HepG2 (cell line): ENCODE results near the gene ERCC6L2. TPM values are rescaled to one million over a fixed set of nuclear protein-coding genes. Genes with fewer than 3 reads are reported as not detected.

Experiments
- ATAC-seq: fragments of 200-7000 bp; cut with Tn5 transposase; 3 replicates; pipeline ENCODE4 v1.9.1; 2020; ENCODE audit warnings: mild to moderate bottlenecking, moderate library complexity
- BruUV-seq: library from RNA; stranded (reverse); fragments of 400-500 nt; replicated peaks from 2 replicates; lab custom pipeline; 2021; lab: Mats Ljungman, UMichigan
- CTCF ChIA-PET: fragments of 300-600 bp; formaldehyde crosslinking; extraction: SDS; loops from one replicate; lab custom pipeline; 2021; ENCODE audit warnings: low total read pairs, inconsistent platforms, low intra/inter-chr PET ratio; lab: Yijun Ruan, JAX
- POLR2A ChIA-PET: fragments of 350-600 bp; sonication (Branson Sonifier 250); formaldehyde crosslinking; loops from one replicate; lab custom pipeline; 2020; ENCODE audit warnings: antibody characterized with exemption, inconsistent platforms; lab: Yijun Ruan, JAX
- DNase-seq: peaks from one replicate; pipeline ENCODE4 v3.0.0-alpha.2; 2015; ENCODE audit warnings: low spot score
- FAIRE-seq: peaks from 3 replicates; lab custom pipeline; 2011; peaks lifted over from hg19 to GRCh38; lab: Jason Lieb, UNC
- H2AFZ ChIP-seq: one replicate; pipeline ENCODE4 v1.6.1; 2011; ENCODE audit warnings: low read length, inconsistent platforms
- H3K27ac ChIP-seq: fragments of 300-600 bp; 3 replicates; pipeline ENCODE4 v1.8.0; 2011; ENCODE audit warnings: mixed run types, mild to moderate bottlenecking, mixed read lengths, low read length, inconsistent platforms; ENCODE audit not compliant: insufficient read depth; ENCODE audit errors: extremely low read length
- H3K27me3 ChIP-seq, 2 experiments: fragments of 200-600 bp in 1 of 2; 2 replicates in 1 of 2; 3 replicates in 1 of 2; pipeline versions ENCODE4 v1.6.0 to v1.8.0; 2011; ENCODE audit warnings: low read length in 2 of 2, mild to moderate bottlenecking in 2 of 2, moderate library complexity in 2 of 2, inconsistent platforms in 1 of 2; ENCODE audit not compliant: insufficient read depth in 2 of 2, control insufficient read depth in 1 of 2
- H3K36me3 ChIP-seq, 2 experiments: fragments of 200-600 bp in 1 of 2; replicated peaks in 1 of 2; 2 replicates in 1 of 2; 3 replicates in 1 of 2; pipeline versions ENCODE4 v1.5.1 to v1.8.0; 2011; ENCODE audit warnings: low read length in 2 of 2, inconsistent platforms in 1 of 2; ENCODE audit not compliant: insufficient read depth in 2 of 2, control insufficient read depth in 1 of 2
- H3K4me1 ChIP-seq: 2 replicates; pipeline ENCODE4 v1.5.1; 2012; ENCODE audit warnings: low read length, inconsistent platforms; ENCODE audit not compliant: insufficient read depth
- H3K4me2 ChIP-seq: 2 replicates; pipeline ENCODE4 v1.6.0; 2011; ENCODE audit warnings: low read depth, low read length, inconsistent platforms
- H3K4me3 ChIP-seq, 3 experiments: fragments of 200-600 bp in 1 of 3; sonication (generic), shearing (Covaris generic) in 1 of 3; replicated peaks in 1 of 3; 2 replicates each; pipeline ENCODE4 v1.5.1; 2011 to 2016; ENCODE audit warnings: low read length in 3 of 3, inconsistent platforms in 2 of 3, low read depth in 2 of 3, mild to moderate bottlenecking in 2 of 3, control low read depth in 1 of 3, mixed read lengths in 1 of 3; ENCODE audit not compliant: insufficient read depth in 1 of 3
- H3K79me2 ChIP-seq: one replicate; pipeline ENCODE4 v1.6.1; 2011; ENCODE audit warnings: low read length, inconsistent platforms; ENCODE audit not compliant: insufficient read depth
- H3K9ac ChIP-seq: 2 replicates; pipeline ENCODE4 v1.6.0; 2011; ENCODE audit warnings: mild to moderate bottlenecking, low read depth, low read length, inconsistent platforms; ENCODE audit not compliant: insufficient read depth
- H3K9me3 ChIP-seq: 2 replicates; pipeline ENCODE4 v1.5.1; 2012; ENCODE audit warnings: mild to moderate bottlenecking, low read length
- H4K20me1 ChIP-seq: 2 replicates; pipeline ENCODE4 v1.6.0; 2011; ENCODE audit warnings: inconsistent platforms, mild to moderate bottlenecking, low read length, moderate library complexity; ENCODE audit not compliant: insufficient read depth
- EZH2 ChIP-seq: conservative IDR thresholded peaks from 2 replicates; pipeline ENCODE4 v1.6.1; 2012; ENCODE audit warnings: mild to moderate bottlenecking, low read depth, low read length, moderate library complexity
- GZF1 ChIP-seq: sonication (generic); formaldehyde crosslinking; IDR thresholded peaks from 2 replicates; pipeline ENCODE4 v1.5.1; 2020; ENCODE audit warnings: mild to moderate bottlenecking, missing genetic modification reagents
- TIGD3 ChIP-seq: sonication (generic); formaldehyde crosslinking; IDR thresholded peaks from 2 replicates; pipeline ENCODE4 v1.5.1; 2020; ENCODE audit warnings: mild to moderate bottlenecking, missing genetic modification reagents, borderline replicate concordance
- ZNF280B ChIP-seq: sonication (generic); formaldehyde crosslinking; IDR thresholded peaks from 2 replicates; pipeline ENCODE4 v1.5.0; 2020; ENCODE audit warnings: missing genetic modification reagents, mild to moderate bottlenecking, borderline replicate concordance
- WGBS: methylation state at CpG from one replicate; pipeline ENCODE4 v1.1.6; 2017; ENCODE audit warnings: low lambda C conversion rate; 5-methylcytosine and 5-hydroxymethylcytosine counted together
- in situ Hi-C: cut with HindIII; loops from 2 replicates; pipeline ENCODE4 v1.10.0; 2017; ENCODE audit warnings: low pct_unique_long_range_greater_than_20kb; ENCODE audit not compliant: extremely low pct_ligation_motif_present
- intact Hi-C: fragments of 100-400 bp; cut with micrococcal nuclease; formaldehyde crosslinking; loops from one replicate; pipeline ENCODE4 v1.10.0; 2022; ENCODE audit not compliant: unreplicated experiment
- polyA plus RNA-seq, 8 experiments: library from polyadenylated mRNA; depleted of rRNA in 3 of 8; stranded (reverse) in 7 of 8; unstranded in 1 of 8; fragments of >200 nt; fragmentation: Illumina TruSeq in 4 of 8; extraction: Trizol in 4 of 8; gene quantifications; 2 replicates each; pipeline versions ENCODE4 v1.2.1 to v1.2.3, GENCODE V29; 2011 to 2016; ENCODE audit warnings: low read depth in 4 of 8, missing spikeins in 1 of 8, mixed read lengths in 1 of 8; ENCODE audit not compliant: insufficient read depth in 1 of 8
- total RNA-seq, 5 experiments: library from RNA; depleted of rRNA; stranded (reverse); fragments of >200 nt; fragmentation: Illumina TruSeq; extraction: Trizol; gene quantifications; 2 replicates each; pipeline ENCODE4 v1.2.3, GENCODE V29; 2016; ENCODE audit warnings: low read depth in 1 of 5
- TF ChIP-seq, protein P1 (sequence below): sonication (generic); formaldehyde crosslinking; IDR thresholded peaks from 2 replicates; pipeline ENCODE4 v1.5.1; 2020; ENCODE audit warnings: missing genetic modification reagents, mild to moderate bottlenecking, borderline replicate concordance
- TF ChIP-seq, protein P2 (sequence below): sonication (generic); formaldehyde crosslinking; IDR thresholded peaks from 2 replicates; pipeline ENCODE4 v1.9.0; 2021; ENCODE audit warnings: missing genetic modification reagents, borderline replicate concordance

ERCC6L2 gene
- total and polyA plus RNA-seq, 2 of the 13 experiments (the other 11 are each of a cell fraction or from before 2014, with no cell fraction given) = 13.4 to 45.9 TPM

GRCh38 chr9:96009690-96010472 lies 134.4 kb downstream of the ERCC6L2 start:
- ChIA-PET POLR2A (no interaction called here), CTCF (no interaction called here)
- DNase-seq (no peak), FAIRE-seq (no peak), ATAC-seq (no peak)
- BruUV-seq = no TSS peak
- in situ Hi-C loops (no loop called here), intact Hi-C loops (no loop called here)
- H3K4me1 ChIP-seq = no peaks in the 10 kb centered on the region
- H3K9ac ChIP-seq = no peak overlapping the region
- no peak overlapping the region for H3K4me3 ChIP-seq
- no peak overlapping the region for H2AFZ ChIP-seq
- no peak overlapping the region for H3K27ac ChIP-seq
- H3K36me3 ChIP-seq = peaks cover 9 to 66% of the 10 kb centered on the region in 2 experiments
- H3K4me2 ChIP-seq = no peak overlapping the region
- H3K79me2 ChIP-seq = no peaks in the 10 kb centered on the region
- 90% methylated on average over 4 of the region's 4 CpGs for WGBS
- no peaks in the 10 kb centered on the region for H4K20me1 ChIP-seq
- no peak for TF ChIP-seq GZF1
- TF ChIP-seq, protein P1, sequence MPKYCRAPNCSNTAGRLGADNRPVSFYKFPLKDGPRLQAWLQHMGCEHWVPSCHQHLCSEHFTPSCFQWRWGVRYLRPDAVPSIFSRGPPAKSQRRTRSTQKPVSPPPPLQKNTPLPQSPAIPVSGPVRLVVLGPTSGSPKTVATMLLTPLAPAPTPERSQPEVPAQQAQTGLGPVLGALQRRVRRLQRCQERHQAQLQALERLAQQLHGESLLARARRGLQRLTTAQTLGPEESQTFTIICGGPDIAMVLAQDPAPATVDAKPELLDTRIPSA = no peak
- TF ChIP-seq TIGD3 (CRISPR knock-in tag) = no peak
- H3K9me3 ChIP-seq = no peaks in the 10 kb centered on the region
- H3K27me3 ChIP-seq = no peaks in the 10 kb centered on the region

- FAIRE-seq (no peak), DNase-seq (no peak), ATAC-seq (no peak)
- Histone ChIP-seq H3K9me3 (no peaks in the 10 kb centered on the region), H3K4me2 (no peak overlapping the region), H3K79me2 (no peaks in the 10 kb centered on the region), H3K4me1 (no peaks in the 10 kb centered on the region), H2AFZ (no peak overlapping the region), H3K4me3 (no peak overlapping the region), H3K36me3 (peaks cover 3 to 39% of the 10 kb centered on the region in 2 experiments), H4K20me1 (no peaks in the 10 kb centered on the region), H3K9ac (no peak overlapping the region), H3K27me3 (no peaks in the 10 kb centered on the region), H3K27ac (no peak overlapping the region)
- TF ChIP-seq, protein P2, sequence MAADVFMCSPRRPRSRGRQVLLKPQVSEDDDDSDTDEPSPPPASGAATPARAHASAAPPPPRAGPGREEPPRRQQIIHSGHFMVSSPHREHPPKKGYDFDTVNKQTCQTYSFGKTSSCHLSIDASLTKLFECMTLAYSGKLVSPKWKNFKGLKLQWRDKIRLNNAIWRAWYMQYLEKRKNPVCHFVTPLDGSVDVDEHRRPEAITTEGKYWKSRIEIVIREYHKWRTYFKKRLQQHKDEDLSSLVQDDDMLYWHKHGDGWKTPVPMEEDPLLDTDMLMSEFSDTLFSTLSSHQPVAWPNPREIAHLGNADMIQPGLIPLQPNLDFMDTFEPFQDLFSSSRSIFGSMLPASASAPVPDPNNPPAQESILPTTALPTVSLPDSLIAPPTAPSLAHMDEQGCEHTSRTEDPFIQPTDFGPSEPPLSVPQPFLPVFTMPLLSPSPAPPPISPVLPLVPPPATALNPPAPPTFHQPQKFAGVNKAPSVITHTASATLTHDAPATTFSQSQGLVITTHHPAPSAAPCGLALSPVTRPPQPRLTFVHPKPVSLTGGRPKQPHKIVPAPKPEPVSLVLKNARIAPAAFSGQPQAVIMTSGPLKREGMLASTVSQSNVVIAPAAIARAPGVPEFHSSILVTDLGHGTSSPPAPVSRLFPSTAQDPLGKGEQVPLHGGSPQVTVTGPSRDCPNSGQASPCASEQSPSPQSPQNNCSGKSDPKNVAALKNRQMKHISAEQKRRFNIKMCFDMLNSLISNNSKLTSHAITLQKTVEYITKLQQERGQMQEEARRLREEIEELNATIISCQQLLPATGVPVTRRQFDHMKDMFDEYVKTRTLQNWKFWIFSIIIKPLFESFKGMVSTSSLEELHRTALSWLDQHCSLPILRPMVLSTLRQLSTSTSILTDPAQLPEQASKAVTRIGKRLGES (CRISPR knock-in tag) = no peak
- TF ChIP-seq EZH2 (no peak), ZNF280B (CRISPR knock-in tag) (no peak)
- BruUV-seq = no TSS peak
- over 99% methylated on average over 6 of the region's 6 CpGs for WGBS
- in situ Hi-C loops (no loop called here), intact Hi-C loops (no loop called here)
- ChIA-PET CTCF (no interaction called here), POLR2A (no interaction called here)
Observed at GRCh38 chr9:96014078-96014477, 138.6 kb downstream of the ERCC6L2 start.
